ENCODE results near the gene HOMER1.
"Not testable (repeated sequence)": the region's sequence is repeated elsewhere in the genome, so short reads cannot be mapped to it uniquely, and the experiment has no call there.

Gene HOMER1

GRCh38 chr5:79436224-79436623 is 77.7 kb downstream of the HOMER1 start:
- in situ Hi-C loops (cut with MboI; ENCODE audit: low sequenced_read_pairs) = no loop called here

- in situ Hi-C loops (cut with MboI; ENCODE audit: low sequenced_read_pairs) = no loop called here
Measured at GRCh38 chr5:79430196-79430595, 83.7 kb downstream of the HOMER1 start.

GRCh38 chr5:79423296-79423695 is 90.6 kb downstream of the HOMER1 start:
- in situ Hi-C loops (cut with MboI; ENCODE audit: low sequenced_read_pairs) = no loop called here

GRCh38 chr5:79420248-79420647 is 93.7 kb downstream of the HOMER1 start:
- in situ Hi-C loops (cut with MboI; ENCODE audit: low sequenced_read_pairs) = no loop called here

- in situ Hi-C loops (cut with MboI; ENCODE audit: low sequenced_read_pairs) = no loop called here
Measured at GRCh38 chr5:79418276-79418675, 95.7 kb downstream of the HOMER1 start.

GRCh38 chr5:79417495-79417894 is 96.4 kb downstream of the HOMER1 start:
- in situ Hi-C loops (cut with MboI; ENCODE audit: low sequenced_read_pairs) = no loop called here

- in situ Hi-C loops (cut with MboI; ENCODE audit: low sequenced_read_pairs) = no loop called here
Measured at GRCh38 chr5:79416499-79416898, 97.4 kb downstream of the HOMER1 start.

GRCh38 chr5:79413112-79413511 is 100.8 kb downstream of the HOMER1 start:
- in situ Hi-C loops (cut with MboI; ENCODE audit: low sequenced_read_pairs) = no loop called here

GRCh38 chr5:79408028-79408427 is 105.9 kb downstream of the HOMER1 start:
- in situ Hi-C loops (cut with MboI; ENCODE audit: low sequenced_read_pairs) = no loop called here

GRCh38 chr5:79407591-79407990 is 106.3 kb downstream of the HOMER1 start:
- in situ Hi-C loops (cut with MboI; ENCODE audit: low sequenced_read_pairs) = no loop called here

GRCh38 chr5:79401216-79401615 is 112.7 kb downstream of the HOMER1 start:
- in situ Hi-C loops (cut with MboI; ENCODE audit: low sequenced_read_pairs) = no loop called here

GRCh38 chr5:79399046-79399445 is 114.9 kb downstream of the HOMER1 start:
- in situ Hi-C loops (cut with MboI; ENCODE audit: low sequenced_read_pairs) = no loop called here

- in situ Hi-C loops (cut with MboI; ENCODE audit: low sequenced_read_pairs) = no loop called here
Measured at GRCh38 chr5:79397080-79397479, 116.9 kb downstream of the HOMER1 start.

GRCh38 chr5:79396265-79396664 is 117.7 kb downstream of the HOMER1 start:
- in situ Hi-C loops (cut with MboI; ENCODE audit: low sequenced_read_pairs) = no loop called here

GRCh38 chr5:79395296-79395695 is 118.6 kb downstream of the HOMER1 start:
- in situ Hi-C loops (cut with MboI; ENCODE audit: low sequenced_read_pairs) = no loop called here

GRCh38 chr5:79392776-79393175 is 121.2 kb downstream of the HOMER1 start:
- in situ Hi-C loops (cut with MboI; ENCODE audit: low sequenced_read_pairs) = no loop called here

- in situ Hi-C loops (cut with MboI; ENCODE audit: low sequenced_read_pairs) = no loop called here
Measured at GRCh38 chr5:79386679-79387078, 127.3 kb downstream of the HOMER1 start.

GRCh38 chr5:79385126-79385525 is 128.8 kb downstream of the HOMER1 start:
- in situ Hi-C loops (cut with MboI; ENCODE audit: low sequenced_read_pairs) = not testable (repeated sequence)

GRCh38 chr5:79378510-79379186 is 135.3 kb downstream of the HOMER1 start:
- in situ Hi-C loops (cut with MboI; ENCODE audit: low sequenced_read_pairs) = no loop called here

- in situ Hi-C loops (cut with MboI; ENCODE audit: low sequenced_read_pairs) = no loop called here
Measured at GRCh38 chr5:79357398-79357797, 156.5 kb downstream of the HOMER1 start.

- in situ Hi-C loops (cut with MboI; ENCODE audit: low sequenced_read_pairs) = no loop called here
Measured at GRCh38 chr5:79349881-79350280, 164.1 kb downstream of the HOMER1 start.

GRCh38 chr5:79349047-79349446 is 164.9 kb downstream of the HOMER1 start:
- in situ Hi-C loops (cut with MboI; ENCODE audit: low sequenced_read_pairs) = no loop called here

GRCh38 chr5:79346420-79346824 is 167.5 kb downstream of the HOMER1 start:
- in situ Hi-C loops (cut with MboI; ENCODE audit: low sequenced_read_pairs) = no loop called here
